NCI-H2227 (cell line): ENCODE measurements around the gene RNF157.

ENCODE experiments used
- DNase-seq: peaks from one replicate; lab custom pipeline; 2025; ENCODE audit not compliant: unreplicated experiment; lab: John Stamatoyannopoulos, UW

The RNF157 gene

DNA sequence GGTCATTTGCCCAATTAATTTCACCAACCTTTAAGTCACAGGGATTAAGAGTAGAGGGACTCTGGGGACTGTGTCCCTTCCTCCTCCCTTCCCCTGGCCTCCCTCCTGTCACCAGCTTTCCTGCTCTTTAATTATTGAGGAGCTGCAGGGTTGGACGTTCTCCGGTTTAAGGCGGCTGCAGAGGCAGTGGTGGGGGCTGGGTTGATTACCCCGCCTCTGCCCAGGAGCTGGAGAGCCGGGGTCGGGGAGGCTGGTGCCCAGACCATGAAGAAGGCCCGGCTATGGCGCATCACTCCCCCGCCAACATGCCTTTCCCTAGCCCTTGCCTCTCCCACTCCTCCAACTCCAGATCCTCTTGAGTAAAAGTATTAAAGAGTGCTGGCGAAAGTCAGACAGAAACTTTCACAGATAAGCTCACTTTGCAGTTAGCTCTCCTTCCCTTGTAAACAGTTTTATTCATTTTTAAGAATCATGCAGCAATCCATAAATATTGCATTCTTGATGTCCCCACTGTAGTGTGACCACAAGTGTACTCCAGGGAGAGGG is 98.2 kb downstream of the RNF157 start:
- DNase-seq = peak; percentile 60

DNA sequence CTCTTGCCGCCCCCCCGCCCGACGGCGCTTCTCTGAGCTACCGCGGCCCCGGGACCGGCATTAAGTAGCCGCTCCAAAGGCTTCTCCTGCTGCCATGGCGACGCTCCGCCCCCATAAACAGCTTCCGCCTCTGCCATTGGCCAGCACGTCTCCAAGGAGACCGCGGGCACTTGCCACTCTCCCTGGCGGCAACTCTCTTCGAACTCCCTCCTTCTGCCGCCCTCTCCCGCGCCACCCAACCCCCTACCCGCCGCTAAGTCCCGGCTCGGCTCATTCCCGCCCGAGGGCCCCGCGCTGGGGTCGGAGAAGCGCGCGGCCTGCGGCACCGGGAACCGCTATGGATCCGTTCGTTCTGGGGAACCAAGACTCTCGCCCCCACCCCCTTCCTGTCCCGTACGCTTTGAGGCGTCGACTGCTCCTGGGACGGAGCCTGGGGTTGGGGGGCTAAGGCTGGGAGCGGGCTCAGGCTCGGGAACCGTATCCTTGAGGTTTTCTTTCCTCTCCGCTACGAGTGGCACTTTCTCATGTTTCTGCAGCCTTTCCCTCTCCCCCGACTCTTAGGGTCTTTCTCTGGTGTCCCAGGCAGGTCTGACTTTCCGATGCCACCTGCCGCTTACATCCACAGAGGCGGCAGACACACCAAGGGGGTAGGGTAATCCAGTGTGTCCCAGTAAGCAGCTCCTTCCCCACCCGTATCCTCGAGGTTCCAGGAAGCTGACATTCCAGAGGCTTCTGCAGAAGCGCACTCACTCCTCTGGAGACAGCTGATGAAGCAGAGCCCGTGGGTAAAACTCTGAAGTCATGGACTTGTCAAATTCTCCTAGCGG is 98.9 kb downstream of the RNF157 start, which contains the start of gene FOXJ1:
FOXJ1 (minus strand) TSS at position 34 of the 827 bp plus-strand sequence. CDS start 850 bp downstream, outside the sequence.
- DNase-seq = peak; percentile 97

DNA sequence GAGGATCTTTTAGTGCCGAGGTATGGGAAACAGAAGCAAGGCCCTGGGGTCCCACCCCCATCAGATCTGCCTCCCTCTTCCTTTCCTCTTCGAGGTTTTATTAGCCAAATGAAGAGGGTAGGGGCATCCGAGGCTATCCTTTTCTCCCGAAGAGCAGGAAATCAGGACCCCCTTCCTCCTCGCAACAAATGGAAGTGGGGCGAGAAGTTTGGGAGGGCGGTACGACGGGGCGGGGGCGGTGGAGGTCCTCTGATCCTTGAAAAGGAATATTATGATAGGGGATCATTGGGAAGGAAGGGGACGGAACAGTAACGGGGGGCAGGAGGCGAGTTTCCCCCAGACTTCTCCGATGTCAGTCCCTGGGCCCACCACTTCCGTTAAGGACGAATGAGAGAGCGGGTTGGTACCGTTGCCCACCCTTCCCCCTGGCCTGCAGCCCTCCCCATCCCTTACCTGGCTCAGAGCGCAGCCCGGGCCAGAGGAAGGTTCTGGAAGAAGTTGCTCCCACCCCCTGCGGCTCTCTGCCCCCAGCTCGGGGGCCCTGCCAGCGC is 99.6 kb downstream of the RNF157 start:
- DNase-seq = no peak

DNA sequence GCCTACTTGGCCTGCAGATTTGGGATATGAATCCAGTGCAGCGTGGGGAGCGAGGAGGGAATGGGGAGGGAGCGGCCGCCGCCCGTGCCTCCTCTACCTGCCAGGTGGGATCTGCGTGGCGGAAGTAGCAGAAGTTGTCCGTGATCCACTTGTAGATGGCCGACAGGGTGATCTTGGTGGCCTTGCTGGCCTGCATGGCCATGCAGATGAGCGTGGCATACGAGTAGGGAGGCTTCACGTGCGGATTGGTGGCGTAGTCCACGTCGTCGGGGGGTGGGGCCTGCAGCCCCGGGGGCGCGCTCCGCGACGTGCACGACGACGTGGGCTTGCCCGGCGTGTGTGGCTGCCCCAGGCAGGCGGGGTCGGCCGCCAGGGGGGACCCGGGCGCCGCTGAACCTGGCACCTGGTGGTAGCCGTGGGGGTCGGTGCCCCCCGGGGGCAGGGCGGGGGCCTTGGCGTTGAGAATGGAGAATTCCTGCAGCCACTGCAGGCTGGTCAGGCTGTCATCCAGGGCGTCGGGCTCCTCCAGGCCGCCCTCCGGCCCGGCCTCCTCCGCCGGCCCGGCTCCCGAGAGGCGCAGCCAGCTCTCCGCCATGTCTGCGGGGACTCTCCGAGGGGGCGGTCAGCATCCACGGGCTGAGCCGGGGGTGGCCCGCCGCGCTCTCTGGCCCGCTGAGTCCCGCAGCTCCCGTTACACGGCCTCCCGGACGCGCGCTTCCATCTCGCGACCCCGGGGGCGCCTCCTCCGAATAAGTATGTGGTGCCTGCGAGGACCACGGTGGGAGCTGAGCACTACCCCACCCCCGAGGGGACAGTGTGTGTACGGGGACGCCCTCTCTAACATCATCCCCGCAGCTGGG is 100.3 kb downstream of the RNF157 start:
- no peak for DNase-seq

DNA sequence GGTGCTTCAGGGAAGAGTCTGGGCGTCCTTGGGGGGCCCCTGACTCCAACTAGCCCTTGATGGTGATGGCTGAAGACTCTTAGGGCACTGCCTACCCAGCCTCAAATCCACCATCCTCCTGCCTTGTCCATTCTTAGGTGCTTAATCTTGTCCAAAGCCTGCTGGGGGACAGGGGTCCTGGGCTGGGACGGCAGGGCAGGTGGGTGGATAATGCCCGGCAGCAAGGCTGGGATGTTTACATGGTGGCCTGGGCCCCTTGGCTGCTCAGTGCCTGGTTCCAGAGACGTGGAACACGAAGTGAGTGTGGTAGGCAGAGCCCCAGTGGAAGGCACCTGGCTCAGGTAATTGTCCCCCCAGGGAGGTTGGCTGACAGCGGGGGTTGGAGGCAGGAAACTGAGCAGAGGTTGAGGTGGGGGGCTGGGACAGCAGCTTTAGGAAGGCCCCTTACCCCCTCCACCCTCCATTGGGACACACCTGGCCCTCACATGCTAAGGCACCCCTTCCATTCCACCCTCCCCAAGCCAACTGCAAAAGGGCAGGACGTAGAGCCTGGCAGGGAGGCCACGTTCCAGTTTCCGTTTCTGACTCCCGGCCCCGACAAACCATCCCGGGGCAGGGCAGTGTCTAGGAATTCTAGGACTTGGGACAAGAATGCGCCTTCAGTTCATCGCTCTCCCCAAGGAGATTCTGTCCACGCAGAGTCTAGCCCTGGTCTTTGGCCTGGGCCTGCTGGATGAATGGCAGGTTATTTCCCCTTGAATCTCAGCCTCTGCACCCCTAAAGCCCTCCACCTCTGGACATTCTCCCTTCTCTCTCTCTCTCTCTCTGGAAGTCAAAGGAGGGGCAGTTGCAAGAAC is 101.2 kb downstream of the RNF157 start:
- no peak for DNase-seq

DNA sequence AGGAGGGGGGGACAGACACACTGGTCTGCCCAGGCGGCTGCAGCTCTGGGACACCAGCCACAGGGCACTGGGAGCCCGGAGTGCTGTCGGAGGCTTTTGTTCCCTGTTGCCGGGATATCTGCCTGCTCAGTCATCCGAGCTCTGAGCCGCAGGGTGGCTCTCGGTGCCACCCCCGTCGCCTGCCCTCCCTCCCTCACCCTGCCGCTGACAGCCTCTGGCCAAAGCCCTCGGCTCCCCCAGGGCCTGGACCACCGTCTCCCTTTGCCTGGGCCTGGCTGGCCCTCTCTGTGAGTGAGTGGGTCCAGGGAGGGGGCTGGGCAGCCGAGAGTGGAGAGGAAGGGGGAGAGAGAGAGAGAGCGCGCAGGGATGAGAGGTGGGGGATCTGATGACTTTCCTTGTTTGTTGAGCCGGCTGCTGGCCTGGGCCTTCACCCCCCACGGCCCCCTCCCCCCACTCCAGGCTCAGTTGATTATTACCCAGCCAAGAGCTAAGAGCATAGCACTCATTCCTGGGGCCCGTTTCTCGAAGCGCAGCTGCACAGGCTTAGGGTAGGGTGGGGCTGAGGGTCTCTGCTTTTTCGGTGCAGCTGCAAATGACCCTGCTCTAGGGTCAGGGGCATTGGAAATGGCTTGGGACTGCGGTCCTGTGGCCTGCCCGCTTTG is 101.9 kb downstream of the RNF157 start:
- peak; percentile 68 for DNase-seq

DNA sequence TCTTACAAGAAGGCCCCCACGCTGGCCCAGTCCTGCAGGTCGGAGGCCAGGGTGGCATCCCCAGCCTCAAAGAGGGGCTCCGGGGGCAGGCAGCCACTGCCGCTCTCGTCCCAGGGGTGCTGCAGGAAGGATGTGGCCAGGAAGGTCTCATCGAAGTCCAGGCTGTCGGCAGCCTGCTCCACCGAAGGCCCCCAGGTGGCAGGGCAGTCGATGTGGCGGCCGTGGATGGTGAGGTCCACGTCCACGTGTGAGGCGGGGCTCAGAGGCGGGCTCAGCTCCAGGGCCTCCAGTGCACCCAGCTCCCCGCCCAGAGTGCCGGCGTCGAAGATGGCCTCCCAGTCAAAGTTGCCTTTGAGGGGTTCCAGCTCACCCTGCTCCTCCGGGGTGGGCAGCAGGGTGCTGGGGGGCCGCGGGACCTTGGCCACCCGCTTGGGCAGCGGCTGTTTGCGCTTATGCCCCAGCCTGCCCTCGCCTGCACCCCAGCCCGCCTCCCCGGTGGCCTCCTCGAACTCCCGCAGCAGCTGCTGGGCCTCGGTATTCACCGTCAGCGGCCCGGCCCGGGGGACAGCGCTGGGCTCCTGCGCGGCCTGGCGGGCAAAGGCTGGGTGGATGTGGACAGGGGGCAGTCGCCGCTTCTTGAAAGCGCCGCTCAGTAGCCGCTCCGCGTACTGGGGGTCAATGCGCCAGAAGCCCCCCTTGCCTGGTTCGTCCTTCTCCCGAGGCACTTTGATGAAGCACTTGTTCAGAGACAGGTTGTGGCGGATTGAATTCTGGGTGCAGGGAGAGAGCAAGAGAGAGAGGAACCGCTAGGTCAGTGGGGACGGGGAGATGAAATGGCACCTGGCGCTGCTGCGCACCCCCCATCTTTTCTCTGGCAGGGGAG is 102.7 kb downstream of the RNF157 start:
- no peak for DNase-seq

DNA sequence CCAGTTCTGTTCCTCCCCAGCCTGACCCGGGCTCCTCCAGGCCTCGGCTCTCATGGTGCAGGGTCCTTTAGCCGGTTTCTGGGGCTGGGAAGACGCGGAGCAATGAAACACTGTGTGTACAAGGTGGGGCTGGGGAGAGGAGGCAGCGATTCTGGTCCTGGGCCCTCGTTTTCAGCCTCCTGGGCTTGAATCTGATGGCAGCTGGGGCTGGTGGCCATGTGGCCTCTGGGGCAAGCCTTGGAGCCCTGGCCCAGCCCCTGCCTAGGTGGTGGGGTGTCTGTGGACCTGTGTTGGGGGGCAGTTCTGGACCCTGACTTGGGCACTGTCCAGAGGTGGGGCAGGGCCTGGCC is 103.3 kb downstream of the RNF157 start:
- no peak for DNase-seq

DNA sequence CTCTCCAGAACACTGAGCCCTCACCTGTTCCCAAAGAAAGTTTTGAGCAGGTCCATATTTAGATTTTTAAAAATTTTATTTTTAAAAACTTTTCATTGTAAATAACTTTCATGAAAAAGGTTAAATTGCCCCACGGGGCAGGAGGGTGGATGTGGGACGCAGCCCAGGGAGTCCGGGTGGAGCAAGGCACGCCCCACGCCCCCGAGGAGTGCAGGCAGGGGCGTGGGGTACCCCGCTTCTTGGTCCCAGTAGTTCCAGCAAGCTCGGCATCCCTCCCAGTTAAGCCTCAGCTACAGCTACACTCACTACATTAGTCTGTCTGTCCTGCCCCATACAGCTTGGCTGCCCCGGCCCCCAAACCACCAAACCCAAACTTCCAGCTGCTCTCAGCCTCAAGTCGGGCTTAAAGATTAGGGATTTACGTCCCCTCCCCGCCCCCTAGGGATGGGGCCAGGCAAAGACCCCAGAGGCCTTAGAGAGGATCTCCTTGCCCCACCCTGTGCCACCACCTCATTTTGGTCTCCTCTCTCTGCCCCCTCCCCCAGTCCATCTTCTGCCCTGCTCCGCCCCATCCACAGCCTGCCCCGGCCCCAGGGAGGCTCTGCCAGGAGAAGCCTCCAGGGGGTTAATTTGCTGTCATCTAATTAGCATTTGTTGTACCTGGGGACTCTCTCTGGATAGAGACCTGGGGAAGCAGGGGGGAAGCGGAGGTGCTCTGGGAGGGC is 103.9 kb downstream of the RNF157 start:
- DNase-seq = no peak

DNA sequence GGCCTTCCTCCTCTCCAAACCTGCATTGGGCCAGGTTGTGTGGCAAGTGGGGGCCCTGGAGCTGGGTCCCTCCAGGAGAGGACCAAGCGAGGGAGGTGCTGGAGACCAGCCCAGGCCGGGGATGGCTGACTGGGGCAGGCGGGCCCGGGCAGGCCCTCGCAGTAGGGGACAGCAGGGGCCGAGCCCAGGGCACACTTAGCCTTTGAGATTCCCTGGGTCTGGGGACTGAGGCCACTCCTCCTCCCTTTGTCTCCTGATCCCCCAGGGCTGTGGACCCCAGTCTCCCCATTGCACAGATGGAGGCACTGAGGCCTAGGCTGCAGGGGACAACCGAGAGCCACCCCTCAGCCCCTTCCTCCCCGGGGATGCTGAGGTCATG is 104.5 kb downstream of the RNF157 start:
- DNase-seq = no peak

DNA sequence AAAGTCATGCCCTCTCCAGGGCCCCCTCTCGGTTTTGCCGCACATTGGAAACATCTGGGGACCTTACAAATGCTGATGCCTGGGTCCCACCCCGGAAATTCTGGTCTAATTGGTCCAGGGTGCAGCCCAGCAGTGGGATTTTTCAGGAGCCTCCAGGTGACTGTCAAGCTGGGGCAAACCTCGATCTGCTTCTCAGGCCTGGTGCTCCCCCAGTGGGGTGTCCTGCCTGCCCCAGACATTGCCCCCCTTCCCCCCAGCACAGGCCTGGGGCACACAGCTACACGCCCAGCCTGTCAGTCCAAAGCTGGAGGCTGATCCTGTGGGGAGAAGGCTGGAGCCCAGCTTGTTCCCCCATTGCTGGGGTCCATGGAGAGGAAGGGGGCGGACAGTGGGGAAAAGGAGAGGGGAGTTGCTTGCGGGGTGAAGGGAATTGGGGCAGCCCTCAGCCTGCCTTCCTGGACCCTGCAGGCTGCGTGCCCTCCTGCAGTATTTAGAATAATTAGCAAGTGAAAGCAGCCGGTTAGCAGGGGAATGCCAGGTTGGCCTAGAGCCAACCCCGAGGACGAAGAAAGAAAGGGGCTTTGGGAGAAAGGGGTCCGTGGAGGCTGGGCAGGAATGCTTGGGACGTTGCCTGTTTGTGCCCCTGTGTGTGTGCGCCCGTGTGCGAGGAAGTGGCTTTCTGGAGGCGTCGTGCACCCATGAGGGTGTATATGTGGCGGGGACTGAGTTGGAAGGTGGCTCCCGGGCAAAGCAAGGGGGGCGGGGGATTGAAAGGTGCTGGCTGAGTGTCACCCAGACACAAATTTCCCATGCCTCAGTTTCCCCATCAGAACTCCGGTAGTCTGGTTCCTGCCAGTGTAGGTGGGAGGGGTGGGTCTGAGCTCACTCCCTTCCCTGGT is 105.1 kb downstream of the RNF157 start:
- no peak for DNase-seq

DNA sequence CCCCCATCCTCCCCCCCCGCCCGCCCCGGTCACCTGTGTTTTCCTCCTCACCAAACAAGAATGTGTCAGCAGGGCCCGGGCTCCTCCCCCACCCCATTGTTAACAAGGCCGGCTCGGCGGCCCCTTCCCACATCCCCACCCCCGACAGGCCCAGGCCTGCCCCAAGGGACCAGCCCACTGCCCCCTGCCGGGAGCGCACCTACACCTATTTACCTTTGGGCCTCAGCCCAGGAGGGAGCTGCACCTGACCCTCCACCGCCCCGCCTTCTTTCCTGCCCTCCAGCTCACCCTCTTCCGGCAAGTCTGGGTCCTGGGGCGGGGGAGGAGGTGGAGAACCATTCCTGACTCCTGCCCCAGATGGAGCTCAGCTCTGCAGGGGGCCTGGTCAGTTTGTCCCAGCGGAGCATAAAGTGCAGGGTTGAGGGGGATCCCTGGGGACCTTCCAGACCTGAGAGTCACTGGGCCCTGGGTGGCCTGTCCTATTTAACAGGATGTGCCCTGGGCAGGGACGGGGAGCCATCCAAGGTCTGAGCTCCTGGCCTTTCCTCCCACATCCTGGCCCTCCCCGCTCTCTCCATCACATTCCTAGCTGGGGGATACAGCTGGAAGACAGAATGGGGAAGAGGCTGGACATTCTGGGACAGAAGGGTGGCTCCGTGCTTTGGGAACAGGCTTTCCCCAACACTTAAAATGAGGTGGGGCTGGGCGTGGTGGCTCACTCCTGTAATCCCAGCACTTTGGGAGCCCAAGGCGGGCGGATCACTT is 107.5 kb downstream of the RNF157 start:
- peak; percentile 14 for DNase-seq

DNA sequence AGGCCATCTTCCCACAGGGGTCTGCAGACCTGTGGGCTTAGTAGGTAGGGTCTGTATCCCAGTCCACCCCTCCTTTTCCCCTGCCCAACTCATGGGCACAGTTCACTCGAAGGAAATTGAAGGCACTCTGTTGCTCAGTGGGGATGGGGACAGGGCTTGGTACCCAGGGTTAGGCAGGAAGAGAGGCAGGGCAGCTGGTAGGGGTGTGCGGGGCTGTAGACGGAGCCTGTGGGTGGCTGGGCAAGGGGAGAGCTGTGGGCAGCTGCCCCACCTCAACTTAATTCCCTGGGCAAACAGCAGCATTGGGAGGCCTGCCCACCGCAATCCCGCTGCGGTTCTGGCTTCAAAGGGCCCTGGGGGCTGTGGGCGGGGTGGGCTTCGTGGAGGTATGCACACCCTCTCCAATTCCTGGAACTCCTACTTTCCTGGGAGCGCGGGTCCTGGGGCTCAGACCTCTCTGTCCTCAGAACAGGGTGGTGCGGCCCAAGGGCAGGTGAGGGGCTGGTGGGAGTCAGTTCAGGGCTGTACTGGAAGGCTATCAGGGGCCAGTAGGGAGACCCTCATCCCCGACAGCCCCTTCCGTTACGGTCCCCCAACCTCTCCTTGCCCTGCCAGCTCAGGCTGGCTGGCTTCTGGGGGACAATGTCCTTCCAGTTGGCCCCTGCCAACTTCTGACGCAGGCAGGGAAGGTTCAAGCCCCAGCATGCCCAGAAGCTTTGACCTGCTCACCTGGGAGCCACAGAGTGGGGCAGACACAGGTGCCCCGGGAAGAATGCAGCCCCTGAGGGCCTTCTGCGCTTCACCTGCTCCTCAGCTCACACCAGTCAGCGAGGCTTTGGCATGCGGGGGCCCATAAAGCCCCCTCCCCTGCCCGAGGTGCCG is 108.4 kb downstream of the RNF157 start:
- no peak for DNase-seq

DNA sequence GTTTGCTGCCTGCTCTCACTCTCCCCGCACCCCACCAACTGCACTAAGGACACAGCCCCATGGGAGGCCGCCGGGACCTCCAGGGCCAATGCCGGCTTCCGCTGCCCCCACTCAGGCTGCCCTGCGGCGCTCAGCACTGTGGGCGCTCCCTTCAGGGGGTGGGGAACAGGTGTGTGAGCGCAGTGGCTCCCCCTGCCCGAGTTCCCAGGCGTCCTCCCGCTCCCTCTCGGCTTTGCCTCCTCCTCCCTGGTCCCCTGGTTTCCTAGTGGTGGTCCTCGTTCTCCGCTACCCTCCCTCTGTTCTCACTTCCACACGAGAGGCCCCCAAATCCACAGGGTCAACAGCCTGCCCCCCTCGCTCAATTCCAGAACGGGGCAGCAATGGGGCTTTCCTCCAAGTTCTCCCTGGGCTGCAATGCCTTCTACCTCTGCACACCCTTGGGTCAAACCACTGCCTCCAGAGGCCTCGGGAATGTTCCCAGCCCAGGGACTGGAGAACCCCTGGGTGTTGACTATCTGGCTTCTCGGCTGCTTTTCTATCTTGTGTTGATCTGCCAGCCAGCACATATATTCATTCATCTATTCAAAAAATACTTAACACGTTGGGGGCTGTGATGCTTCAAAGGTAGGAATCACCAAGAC is 109.1 kb downstream of the RNF157 start:
- DNase-seq = no peak

DNA sequence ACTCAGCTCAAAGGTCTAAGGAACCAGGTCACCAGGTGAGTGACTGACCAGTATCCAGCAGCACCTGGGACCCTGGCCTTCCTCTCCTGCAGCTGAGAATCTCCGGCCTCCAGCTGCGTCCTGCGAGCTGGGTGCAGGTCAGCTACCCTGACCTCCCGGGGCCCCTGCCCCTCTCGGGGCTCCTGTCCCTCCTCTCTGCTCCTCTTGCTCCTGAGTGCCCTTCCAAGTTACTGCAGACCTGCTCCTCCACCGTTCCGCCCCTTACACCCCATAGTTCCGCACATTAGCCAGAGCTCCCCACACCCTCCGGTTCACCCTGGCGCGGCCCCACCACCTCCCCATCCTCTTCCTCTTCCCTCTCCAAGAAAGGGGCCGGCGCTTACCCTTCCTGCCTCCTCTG is 109.8 kb downstream of the RNF157 start:
- no peak for DNase-seq
